ENCODE results near the gene TLR7.
A peak's percentile ranks its signal among the peaks of the same experiment; 100 is the strongest.

The TLR7 gene

DNA sequence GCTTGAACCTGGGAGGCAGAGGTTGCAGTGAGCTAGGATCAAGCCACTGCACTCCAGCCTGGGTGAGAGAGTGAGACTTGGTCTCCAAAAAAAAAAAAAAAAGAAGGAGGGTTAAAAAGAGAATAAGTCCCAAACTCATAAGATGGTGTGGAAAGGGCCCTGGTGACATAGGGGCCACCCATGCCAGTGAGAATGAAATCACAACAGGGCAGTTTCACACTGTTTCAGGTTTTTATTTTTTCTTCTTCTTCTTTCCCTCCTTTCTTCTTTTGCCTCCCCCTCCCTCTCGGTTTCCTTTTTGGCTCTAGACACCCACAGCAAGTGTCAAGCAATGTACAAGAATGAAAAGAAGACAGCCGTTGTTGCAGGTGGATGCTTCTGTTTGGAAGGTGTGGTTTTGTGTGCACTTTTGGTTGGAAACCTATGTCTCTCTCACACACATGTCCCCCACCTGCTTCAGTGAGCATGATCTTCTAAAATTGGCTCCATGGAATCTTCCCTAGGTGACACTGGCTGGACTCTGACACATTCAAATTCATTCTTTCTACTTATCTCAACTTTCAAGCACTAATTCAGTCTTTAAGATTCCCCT lies 25.1 kb downstream of the TLR7 start:
- DNase-seq: no peak

GRCh38 chrX:12892716-12893115 lies 25.8 kb downstream of the TLR7 start:
- no peak for DNase-seq

- DNase-seq: peak in 1 of 2 experiments; percentile 66
Observed at GRCh38 chrX:12894074-12895030, 27.5 kb downstream of the TLR7 start.

DNA sequence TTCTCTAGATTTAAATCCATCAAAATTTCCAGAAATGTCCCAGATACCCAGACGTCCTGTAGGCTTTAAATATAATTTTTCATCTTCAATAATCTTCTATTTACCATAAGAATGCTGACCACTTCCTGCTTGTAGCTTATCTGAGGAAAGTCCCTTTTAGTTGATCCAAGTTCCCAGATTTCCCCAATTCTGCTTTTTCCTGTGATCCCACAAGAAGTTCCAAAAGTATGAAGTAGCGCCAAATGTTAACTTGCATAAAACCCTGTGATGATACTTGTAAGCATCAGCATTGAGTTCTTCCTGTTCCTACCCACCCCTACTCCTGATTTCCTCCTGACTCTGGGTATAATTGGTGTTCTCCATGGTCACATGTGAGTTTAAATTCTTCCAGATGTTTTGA lies 29.0 kb downstream of the TLR7 start:
- no peak for DNase-seq

DNA sequence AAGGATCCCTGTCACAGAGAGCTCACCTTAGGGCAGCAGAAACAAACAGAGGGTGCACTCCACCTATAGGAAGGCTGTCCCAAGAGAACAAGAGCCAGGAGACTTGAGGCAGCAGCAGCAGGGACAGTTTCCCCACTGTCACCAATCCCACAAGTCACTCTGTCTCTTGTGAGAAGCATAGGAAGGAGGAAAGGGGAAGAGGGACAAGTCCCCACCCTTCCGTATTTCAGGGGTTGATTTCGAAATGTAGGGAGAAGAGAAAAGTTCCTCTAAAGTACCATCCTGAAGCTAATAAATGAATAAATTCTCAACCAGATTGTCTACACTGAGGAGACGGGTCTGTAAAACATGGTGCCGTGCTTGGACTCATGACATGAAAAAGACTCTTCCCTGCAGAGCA lies 30.1 kb downstream of the TLR7 start:
- DNase-seq: no peak

- no peak for DNase-seq
Observed at GRCh38 chrX:12898073-12898472, 31.2 kb downstream of the TLR7 start.

DNA sequence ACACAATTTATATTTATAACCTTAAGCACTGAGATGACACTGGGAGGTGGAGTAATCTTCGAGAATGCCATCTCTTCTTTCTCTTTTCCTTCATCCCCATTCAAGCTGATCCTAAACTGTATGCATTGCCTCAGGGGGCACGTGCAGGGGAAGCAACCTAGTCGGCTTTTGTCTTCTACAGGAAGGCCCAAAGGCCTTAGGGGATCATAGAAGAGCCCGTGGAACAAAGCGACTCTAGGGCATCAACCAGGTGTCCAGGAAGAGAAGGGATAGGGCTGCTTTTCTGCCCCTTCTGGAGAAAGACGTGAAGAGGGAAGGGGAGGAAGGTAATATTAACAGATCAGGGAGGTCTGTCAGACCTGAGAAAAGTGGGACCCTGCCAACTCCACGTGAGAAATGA lies 32.6 kb downstream of the TLR7 start:
- no peak for DNase-seq

GRCh38 chrX:12901486-12901885 lies 34.6 kb downstream of the TLR7 start:
- DNase-seq: peak; percentile 9 to 66

DNA sequence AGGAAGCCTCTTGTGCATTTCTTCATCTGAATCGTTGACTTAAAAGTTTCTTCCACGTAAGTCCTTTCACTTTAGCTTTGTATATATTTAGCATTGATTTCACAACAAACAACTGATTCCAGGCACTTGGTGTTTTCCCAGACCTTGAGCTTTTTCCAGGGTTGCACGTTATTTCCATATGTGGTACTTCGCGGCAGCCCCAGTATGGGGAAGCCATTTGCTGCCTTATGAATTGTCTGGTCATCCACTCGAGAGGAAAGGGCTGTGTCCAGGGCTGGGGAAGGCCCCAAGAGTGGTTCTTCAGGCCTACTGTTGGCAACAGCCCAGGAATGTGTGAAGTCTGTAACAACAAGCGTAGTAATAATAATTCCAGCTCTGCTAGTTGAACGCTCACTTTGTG lies 36.8 kb downstream of the TLR7 start:
- DNase-seq: no peak

GRCh38 chrX:12906046-12906761 lies 39.3 kb downstream of the TLR7 start, which contains the start of gene TLR8:
TSS of gene TLR8 (plus strand) at chrX:12906620. CDS start at chrX:12906707, 87 bp downstream.
- no peak for DNase-seq

DNA sequence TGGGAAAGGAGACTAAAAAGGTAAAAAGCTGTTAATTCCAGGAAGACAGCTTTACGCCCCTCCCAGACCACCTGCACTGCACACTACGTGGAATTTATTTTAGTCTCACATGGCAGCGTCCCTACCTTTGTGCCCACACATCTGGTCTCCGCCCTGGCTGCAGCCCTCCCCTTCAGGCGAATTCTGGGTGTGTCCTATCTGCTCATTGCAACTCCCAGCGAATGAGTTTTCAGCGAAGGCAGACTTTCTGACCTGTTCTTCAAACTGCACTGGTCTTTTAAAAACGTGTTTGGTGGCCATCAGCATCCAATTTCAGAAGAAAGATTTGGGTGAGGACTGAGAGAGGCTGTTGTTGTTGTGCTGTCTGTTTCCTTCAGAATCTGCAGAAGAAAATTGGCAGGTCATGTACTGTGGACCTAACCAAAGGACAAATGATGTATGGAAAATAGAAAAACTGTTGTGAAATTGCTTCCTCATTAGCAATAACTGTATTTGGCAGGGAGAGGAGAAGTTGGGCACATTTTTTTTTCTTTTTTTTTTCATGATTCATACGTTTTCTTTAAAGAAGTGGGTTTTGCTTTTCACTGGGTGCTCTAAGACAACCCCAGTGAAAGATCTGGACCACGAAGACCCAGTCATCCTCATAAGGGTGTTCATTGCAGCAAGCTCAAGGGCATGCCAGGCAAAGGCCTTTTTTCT lies 43.7 kb downstream of the TLR7 start:
- DNase-seq: no peak

DNA sequence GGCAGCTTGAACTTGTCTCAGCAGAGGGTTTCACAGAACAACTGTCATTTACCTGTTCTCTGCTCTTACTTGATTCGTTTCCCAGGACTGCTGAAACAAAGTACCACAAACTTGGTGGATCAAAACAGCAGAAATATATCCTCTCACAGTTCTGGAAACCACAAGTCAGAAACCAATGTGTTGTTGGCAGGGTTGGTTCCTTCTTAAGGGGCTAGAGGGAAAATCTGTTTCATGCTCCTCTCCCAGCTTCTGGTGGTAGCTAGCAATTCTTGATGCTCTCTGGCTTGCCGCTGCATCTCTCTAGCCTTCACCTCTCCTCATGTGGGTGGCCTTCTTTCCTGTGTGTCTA lies 44.2 kb downstream of the TLR7 start:
- no peak for DNase-seq

DNA sequence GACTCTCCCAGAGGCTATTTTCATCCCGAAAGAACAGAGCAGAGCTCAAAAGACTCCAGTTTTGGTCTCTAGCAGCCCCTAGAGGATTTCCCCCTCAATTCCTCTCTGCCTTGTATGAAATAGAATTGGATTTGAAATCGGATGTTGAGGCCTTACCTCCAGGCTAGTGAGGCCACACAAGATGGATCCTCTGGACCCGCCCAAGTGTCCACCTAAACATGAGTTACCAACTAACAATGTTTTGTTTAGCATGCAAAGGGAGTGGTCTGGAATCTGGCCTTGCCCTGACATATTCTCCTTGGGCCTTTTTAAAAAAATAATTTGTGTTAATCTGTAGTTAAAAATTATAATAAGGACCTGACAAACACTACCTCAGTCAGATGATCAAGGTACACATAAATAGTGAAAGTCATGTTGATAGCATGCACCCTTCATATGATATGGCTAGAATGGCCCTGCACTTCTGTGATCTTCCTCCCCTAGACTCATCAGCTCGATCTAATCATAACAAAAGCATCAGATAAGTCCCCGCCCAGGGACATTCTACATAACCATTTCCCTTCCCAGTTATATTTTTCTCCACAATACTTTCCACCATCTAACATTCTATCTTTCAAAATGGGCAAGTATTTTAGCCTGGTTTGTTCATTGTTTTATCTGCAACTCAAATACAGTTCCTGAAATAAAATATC lies 46.1 kb downstream of the TLR7 start:
- DNase-seq: no peak

GRCh38 chrX:12917753-12918152 lies 50.9 kb downstream of the TLR7 start:
- DNase-seq: no peak

DNA sequence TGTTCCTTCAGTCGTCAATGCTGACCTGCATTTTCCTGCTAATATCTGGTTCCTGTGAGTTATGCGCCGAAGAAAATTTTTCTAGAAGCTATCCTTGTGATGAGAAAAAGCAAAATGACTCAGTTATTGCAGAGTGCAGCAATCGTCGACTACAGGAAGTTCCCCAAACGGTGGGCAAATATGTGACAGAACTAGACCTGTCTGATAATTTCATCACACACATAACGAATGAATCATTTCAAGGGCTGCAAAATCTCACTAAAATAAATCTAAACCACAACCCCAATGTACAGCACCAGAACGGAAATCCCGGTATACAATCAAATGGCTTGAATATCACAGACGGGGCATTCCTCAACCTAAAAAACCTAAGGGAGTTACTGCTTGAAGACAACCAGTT lies 52.2 kb downstream of the TLR7 start:
- no peak for DNase-seq

- DNase-seq: no peak
Observed at GRCh38 chrX:12919620-12920019, 52.7 kb downstream of the TLR7 start.

GRCh38 chrX:12920990-12921389 lies 54.1 kb downstream of the TLR7 start:
- DNase-seq: no peak

DNA sequence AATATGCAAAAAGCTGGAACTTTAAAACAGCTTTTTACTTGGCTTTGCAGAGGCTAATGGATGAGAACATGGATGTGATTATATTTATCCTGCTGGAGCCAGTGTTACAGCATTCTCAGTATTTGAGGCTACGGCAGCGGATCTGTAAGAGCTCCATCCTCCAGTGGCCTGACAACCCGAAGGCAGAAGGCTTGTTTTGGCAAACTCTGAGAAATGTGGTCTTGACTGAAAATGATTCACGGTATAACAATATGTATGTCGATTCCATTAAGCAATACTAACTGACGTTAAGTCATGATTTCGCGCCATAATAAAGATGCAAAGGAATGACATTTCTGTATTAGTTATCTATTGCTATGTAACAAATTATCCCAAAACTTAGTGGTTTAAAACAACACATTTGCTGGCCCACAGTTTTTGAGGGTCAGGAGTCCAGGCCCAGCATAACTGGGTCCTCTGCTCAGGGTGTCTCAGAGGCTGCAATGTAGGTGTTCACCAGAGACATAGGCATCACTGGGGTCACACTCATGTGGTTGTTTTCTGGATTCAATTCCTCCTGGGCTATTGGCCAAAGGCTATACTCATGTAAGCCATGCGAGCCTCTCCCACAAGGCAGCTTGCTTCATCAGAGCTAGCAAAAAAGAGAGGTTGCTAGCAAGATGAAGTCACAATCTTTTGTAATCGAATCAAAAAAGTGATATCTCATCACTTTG lies 55.2 kb downstream of the TLR7 start:
- no peak for DNase-seq

DNA sequence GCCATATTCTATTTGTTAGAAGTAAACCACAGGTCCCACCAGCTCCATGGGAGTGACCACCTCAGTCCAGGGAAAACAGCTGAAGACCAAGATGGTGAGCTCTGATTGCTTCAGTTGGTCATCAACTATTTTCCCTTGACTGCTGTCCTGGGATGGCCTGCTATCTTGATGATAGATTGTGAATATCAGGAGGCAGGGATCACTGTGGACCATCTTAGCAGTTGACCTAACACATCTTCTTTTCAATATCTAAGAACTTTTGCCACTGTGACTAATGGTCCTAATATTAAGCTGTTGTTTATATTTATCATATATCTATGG lies 55.7 kb downstream of the TLR7 start:
- DNase-seq: no peak

DNA sequence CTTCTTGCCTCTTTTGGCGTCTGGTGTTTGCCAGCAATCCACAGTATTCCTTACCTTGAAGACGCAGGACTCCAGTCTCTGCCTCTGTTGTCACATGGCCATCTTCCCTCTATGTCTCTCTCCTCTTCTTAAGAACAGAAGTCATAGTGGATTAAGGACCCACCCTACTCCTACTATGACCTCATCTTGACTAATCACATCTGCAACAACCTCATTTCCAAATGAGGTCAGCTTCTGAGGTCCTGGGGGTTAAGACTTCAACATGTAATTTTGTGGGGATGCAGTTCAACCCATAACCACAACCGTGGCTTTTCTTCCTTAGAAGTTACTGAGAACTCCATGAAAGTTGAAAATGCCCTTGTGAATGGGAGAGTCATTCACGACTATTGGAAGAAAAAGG lies 62.8 kb downstream of the TLR7 start:
- no peak for DNase-seq

- no peak for DNase-seq
Observed at GRCh38 chrX:12930150-12930549, 63.3 kb downstream of the TLR7 start.

GRCh38 chrX:12932244-12932643 lies 65.4 kb downstream of the TLR7 start:
- no peak for DNase-seq

Data from NCI-H526 (cell line).